Lower leg skin (tissue), 3 donors: ENCODE results near the gene IFI30.

Source experiments
- POLR2A ChIP-seq, 2 donors: fragments of 450-650 bp; IDR thresholded peaks; one replicate each; pipeline ENCODE4 v1.6.1; 2016 to 2017; ENCODE audit warnings: antibody characterized with exemption in 2 of 2, mild to moderate bottlenecking in 1 of 2, moderate library complexity in 1 of 2
- TF ChIP-seq, protein P1 (sequence below), 3 donors: fragments of 450-650 bp; IDR thresholded peaks; one replicate each; pipeline ENCODE4 v1.5.1; 2016; ENCODE audit warnings: antibody characterized with exemption in 3 of 3, mild to moderate bottlenecking in 3 of 3, moderate library complexity in 2 of 3

DNA sequence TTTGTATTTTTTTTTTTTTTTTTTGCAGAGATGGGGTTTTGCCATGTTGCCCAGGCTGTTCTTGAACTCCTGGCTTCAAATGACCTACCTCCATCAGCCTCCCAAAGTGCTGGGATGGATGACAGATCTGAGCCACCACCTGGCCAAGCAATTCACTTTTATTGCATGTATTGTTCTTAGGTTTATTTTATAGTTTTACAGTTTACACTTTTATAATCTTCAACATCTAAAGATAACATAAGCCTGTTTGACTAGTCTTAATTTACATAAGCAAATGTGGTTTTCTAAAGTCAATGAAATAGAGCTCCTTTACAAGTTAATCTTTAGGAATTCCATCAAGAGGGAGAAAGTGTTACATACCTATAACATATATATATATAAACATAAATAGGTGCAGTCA, 9.9 kb downstream of the IFI30 start:
- TF ChIP-seq, protein P1, sequence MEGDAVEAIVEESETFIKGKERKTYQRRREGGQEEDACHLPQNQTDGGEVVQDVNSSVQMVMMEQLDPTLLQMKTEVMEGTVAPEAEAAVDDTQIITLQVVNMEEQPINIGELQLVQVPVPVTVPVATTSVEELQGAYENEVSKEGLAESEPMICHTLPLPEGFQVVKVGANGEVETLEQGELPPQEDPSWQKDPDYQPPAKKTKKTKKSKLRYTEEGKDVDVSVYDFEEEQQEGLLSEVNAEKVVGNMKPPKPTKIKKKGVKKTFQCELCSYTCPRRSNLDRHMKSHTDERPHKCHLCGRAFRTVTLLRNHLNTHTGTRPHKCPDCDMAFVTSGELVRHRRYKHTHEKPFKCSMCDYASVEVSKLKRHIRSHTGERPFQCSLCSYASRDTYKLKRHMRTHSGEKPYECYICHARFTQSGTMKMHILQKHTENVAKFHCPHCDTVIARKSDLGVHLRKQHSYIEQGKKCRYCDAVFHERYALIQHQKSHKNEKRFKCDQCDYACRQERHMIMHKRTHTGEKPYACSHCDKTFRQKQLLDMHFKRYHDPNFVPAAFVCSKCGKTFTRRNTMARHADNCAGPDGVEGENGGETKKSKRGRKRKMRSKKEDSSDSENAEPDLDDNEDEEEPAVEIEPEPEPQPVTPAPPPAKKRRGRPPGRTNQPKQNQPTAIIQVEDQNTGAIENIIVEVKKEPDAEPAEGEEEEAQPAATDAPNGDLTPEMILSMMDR (IDR thresholded peaks at IDR 0.05): no peak
- no peak for TF ChIP-seq POLR2A (IDR thresholded peaks at IDR 0.05)
